ENCODE results near the gene NCS1. TPM values are rescaled to one million over a fixed set of nuclear protein-coding genes. Genes with fewer than 3 reads are reported as not detected.

The NCS1 gene
- total RNA-seq, 1 donor from 2014 or later = 312 TPM

GRCh38 chr9:130158001-130158400 lies 14.2 kb upstream of the NCS1 start:
- no peak for TF ChIP-seq CTCF (IDR thresholded peaks at IDR 0.05; ENCODE audit: partially characterized antibody, unreplicated experiment)
- peaks cover 3% of the 10 kb centered on the region for H3K27me3 Mint-ChIP-seq (ENCODE audit: unreplicated experiment)
- no peak overlapping the region for H3K4me3 Mint-ChIP-seq (ENCODE audit: unreplicated experiment)
- DNase-seq = no peak
- peaks cover 10% of the 10 kb centered on the region for H3K4me1 Mint-ChIP-seq (ENCODE audit: low read depth, unreplicated experiment)
- peaks cover 3% of the 10 kb centered on the region for H3K9me3 Mint-ChIP-seq (ENCODE audit: unreplicated experiment)
- H3K27ac Mint-ChIP-seq (ENCODE audit: unreplicated experiment) = peak overlapping the region; percentile 82
- H3K36me3 Mint-ChIP-seq (ENCODE audit: unreplicated experiment) = no peaks in the 10 kb centered on the region

GRCh38 chr9:130159057-130159456 lies 13.1 kb upstream of the NCS1 start:
- no peak overlapping the region for H3K4me3 Mint-ChIP-seq (ENCODE audit: unreplicated experiment)
- no peak for DNase-seq
- no peak for TF ChIP-seq CTCF (IDR thresholded peaks at IDR 0.05; ENCODE audit: partially characterized antibody, unreplicated experiment)
- peaks cover 3% of the 10 kb centered on the region for H3K27me3 Mint-ChIP-seq (ENCODE audit: unreplicated experiment)
- peaks cover 12% of the 10 kb centered on the region for H3K4me1 Mint-ChIP-seq (ENCODE audit: low read depth, unreplicated experiment)
- peaks cover 3% of the 10 kb centered on the region for H3K9me3 Mint-ChIP-seq (ENCODE audit: unreplicated experiment)
- H3K36me3 Mint-ChIP-seq (ENCODE audit: unreplicated experiment) = no peaks in the 10 kb centered on the region
- peak overlapping the region; percentile 82 for H3K27ac Mint-ChIP-seq (ENCODE audit: unreplicated experiment)

GRCh38 chr9:130159915-130160670 lies 12.1 kb upstream of the NCS1 start:
- no peaks in the 10 kb centered on the region for H3K36me3 Mint-ChIP-seq (ENCODE audit: unreplicated experiment)
- peak overlapping the region; percentile 80 for H3K27ac Mint-ChIP-seq (ENCODE audit: unreplicated experiment)
- peak overlapping the region; percentile 42 for H3K4me3 Mint-ChIP-seq (ENCODE audit: unreplicated experiment)
- peaks cover 15% of the 10 kb centered on the region for H3K4me1 Mint-ChIP-seq (ENCODE audit: low read depth, unreplicated experiment)
- peaks cover 3% of the 10 kb centered on the region for H3K27me3 Mint-ChIP-seq (ENCODE audit: unreplicated experiment)
- TF ChIP-seq CTCF (IDR thresholded peaks at IDR 0.05; ENCODE audit: partially characterized antibody, unreplicated experiment) = no peak
- DNase-seq = no peak
- H3K9me3 Mint-ChIP-seq (ENCODE audit: unreplicated experiment) = peaks cover 3% of the 10 kb centered on the region

GRCh38 chr9:130160862-130161470 lies 11.2 kb upstream of the NCS1 start:
- no peak for TF ChIP-seq CTCF (IDR thresholded peaks at IDR 0.05; ENCODE audit: partially characterized antibody, unreplicated experiment)
- H3K4me1 Mint-ChIP-seq (ENCODE audit: low read depth, unreplicated experiment) = peaks cover 15% of the 10 kb centered on the region
- H3K36me3 Mint-ChIP-seq (ENCODE audit: unreplicated experiment) = no peaks in the 10 kb centered on the region
- H3K27me3 Mint-ChIP-seq (ENCODE audit: unreplicated experiment) = peaks cover 3% of the 10 kb centered on the region
- no peak overlapping the region for H3K27ac Mint-ChIP-seq (ENCODE audit: unreplicated experiment)
- H3K4me3 Mint-ChIP-seq (ENCODE audit: unreplicated experiment) = no peak overlapping the region
- peaks cover 3% of the 10 kb centered on the region for H3K9me3 Mint-ChIP-seq (ENCODE audit: unreplicated experiment)
- no peak for DNase-seq

GRCh38 chr9:130165579-130165978 lies 6.6 kb upstream of the NCS1 start:
- peaks cover 2% of the 10 kb centered on the region for H3K9me3 Mint-ChIP-seq (ENCODE audit: unreplicated experiment)
- H3K4me3 Mint-ChIP-seq (ENCODE audit: unreplicated experiment) = no peak overlapping the region
- H3K27ac Mint-ChIP-seq (ENCODE audit: unreplicated experiment) = no peak overlapping the region
- H3K27me3 Mint-ChIP-seq (ENCODE audit: unreplicated experiment) = peaks cover 2% of the 10 kb centered on the region
- no peak for DNase-seq
- no peaks in the 10 kb centered on the region for H3K36me3 Mint-ChIP-seq (ENCODE audit: unreplicated experiment)
- peaks cover 7% of the 10 kb centered on the region for H3K4me1 Mint-ChIP-seq (ENCODE audit: low read depth, unreplicated experiment)
- no peak for TF ChIP-seq CTCF (IDR thresholded peaks at IDR 0.05; ENCODE audit: partially characterized antibody, unreplicated experiment)
